HG03521 (cell line): Measurements from ENCODE around the gene PCSK9.

Experiments used
- ATAC-seq: cut with Tn5 transposase; IDR thresholded peaks from one replicate; pipeline ENCODE4 v1.9.1; 2021; ENCODE audit warnings: mild to moderate bottlenecking, moderate library complexity; ENCODE audit not compliant: unreplicated experiment

The PCSK9 gene

DNA sequence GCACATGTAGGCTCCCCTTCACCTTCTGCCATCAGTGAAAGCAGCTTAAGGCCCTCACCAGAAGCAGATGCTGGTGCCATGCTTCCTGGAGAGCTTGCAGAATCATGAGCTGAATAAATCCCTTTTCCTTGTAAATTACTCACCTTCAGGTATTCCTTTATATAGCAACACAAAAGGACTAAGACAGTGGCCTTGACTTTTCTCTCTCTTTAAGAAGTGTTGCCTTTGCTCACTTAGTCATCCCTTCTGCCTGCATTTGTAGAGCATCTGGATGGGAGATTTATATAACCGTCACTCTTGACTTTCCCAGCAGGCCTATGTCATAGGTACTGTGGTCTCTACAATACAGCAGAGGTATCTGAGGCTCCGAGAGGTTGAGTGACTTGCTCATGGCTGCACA lies 3.7 kb downstream of the PCSK9 start:
- ATAC-seq: no peak

GRCh38 chr1:55043726-55044125 lies 4.4 kb downstream of the PCSK9 start:
- no peak for ATAC-seq

DNA sequence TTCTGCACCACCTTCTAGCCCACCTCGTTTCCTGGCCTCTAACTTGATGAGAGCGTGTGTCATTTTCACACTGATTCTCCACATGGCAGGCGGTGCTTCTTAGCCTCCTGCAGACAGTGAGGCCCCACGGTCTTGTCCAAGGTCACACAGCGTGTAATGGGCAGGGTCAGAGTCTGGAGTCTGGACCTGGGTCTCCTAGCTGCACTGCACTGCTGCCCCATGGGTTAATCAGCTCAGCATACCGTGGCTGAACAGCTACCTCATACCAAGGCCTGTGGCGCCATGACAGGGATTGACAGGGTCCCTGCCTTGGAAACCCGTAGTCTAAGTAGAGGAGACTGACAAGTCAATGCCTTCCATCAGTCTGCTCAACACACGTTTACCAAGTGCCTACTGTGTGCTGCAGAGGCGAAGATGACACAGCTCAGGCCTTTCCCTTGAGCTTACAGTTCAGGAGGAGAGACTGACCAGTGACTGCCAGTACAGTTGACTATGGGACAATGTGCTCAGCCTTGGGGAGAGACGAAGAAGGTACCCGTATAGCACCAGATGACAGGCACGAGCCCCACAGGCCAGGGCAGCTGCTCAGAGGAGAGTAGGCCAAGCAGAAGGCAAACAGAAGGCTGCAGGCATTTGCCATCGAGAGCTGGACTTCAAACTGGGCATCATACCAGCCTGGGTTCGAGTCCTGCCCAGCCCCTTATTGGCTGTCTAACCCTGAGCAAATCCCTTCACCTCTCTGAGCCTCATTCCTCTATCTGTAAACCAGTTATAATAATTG lies 5.5 kb downstream of the PCSK9 start:
- ATAC-seq: no peak

- ATAC-seq: no peak
Measured at GRCh38 chr1:55045430-55045829, 6.1 kb downstream of the PCSK9 start.

DNA sequence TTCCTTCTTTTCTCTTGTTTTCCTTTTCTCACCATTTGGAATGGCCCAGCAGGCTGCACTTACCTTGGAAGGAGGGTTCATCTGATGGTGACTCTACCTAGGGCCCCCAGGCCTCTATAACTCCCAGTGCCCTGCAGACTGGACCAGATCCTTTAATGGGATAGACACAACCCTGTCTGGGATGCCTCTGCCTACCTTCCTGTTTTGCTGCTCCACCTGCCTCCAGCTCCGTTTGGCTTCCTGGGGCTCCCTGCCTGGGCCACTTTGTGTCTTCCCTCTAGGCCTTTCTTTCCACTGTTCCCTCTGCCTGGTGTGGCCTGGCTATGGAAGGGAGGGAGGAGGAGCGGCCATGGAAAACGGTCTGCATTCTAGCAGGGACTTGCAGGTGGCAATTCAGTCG lies 7.5 kb downstream of the PCSK9 start:
- ATAC-seq: no peak

GRCh38 chr1:55047611-55048010 lies 8.3 kb downstream of the PCSK9 start:
- ATAC-seq: no peak

GRCh38 chr1:55048453-55049270 lies 9.3 kb downstream of the PCSK9 start:
- ATAC-seq: no peak

- ATAC-seq: no peak
Measured at GRCh38 chr1:55049271-55049913, 10.0 kb downstream of the PCSK9 start.

GRCh38 chr1:55049914-55050278 lies 10.5 kb downstream of the PCSK9 start:
- ATAC-seq: no peak

DNA sequence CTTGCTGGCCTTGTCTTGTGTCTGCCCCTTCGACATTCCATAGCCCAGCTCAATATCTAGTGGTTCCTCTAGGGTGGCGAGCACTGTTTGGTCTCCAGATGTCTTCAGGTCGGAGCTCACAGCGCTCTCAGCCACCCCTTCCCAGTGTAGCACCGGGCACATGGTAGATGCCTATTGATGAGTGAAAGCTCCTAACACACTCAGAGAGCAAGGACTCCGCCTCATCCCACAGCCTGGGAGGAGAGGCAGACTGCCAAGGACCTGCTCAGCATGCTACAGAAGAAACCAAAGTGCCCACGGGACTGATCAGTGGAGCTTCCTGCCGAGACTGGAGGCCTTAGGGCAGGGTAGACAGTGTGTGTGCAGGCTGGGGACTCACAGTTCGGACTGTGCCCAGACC lies 10.9 kb downstream of the PCSK9 start:
- ATAC-seq: no peak

- no peak for ATAC-seq
Measured at GRCh38 chr1:55051169-55051568, 11.8 kb downstream of the PCSK9 start.

DNA sequence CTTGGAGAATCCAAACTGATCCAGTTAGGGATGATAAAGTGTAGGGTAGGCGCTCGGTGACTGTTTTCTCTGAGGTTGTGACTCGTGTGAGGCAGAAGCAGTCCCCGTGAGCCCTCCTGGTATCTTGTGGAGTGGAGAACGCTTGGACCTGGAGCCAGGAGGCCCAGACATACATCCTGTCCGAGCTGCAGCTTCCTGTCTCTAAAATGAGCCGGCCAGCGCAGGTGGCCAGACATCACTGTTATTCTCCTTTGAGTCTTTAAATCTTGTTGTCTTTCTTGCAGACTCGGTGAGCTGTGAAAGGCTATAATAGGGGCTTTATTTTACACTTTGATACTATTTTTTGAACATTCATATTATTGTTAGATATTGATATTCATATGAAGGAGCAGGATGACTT lies 12.3 kb downstream of the PCSK9 start:
- no peak for ATAC-seq

GRCh38 chr1:55052221-55053142 lies 13.1 kb downstream of the PCSK9 start:
- no peak for ATAC-seq

DNA sequence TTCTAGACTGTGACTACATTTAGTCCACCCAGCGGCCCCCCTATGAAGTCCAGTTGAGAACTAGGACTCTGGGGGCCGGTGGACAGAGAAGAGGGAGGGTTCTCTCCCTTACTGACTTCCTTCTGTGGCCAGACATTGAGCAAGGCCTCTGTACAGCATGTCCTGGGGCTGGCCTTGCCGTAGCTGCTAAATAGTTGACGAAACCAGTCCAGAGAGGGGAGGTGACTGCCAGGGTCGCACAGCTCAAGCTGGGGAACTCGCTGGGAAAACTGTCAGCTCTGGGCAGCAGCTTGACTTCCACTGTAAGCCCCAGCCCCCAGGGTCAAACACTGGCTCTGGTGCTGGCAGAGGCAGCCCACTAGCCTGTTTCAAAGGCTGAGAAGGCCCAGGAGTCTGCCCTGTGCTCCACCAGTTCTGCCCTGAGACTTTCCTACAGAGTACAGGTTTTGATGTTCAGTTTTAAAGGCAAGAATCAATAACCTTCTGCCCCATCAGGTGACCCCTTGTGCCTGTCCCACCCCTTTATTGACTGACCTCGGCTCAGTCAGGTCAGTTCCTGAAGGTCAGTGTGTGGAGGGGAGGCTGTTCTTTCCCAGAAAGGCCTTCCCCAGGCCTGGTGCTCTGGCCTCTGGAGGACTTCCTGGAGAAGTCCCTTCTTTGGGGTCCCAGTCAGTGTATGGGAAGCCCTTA lies 14.1 kb downstream of the PCSK9 start:
- no peak for ATAC-seq

GRCh38 chr1:55054396-55054795 lies 15.0 kb downstream of the PCSK9 start:
- no peak for ATAC-seq

GRCh38 chr1:55055084-55055882 lies 15.9 kb downstream of the PCSK9 start:
- no peak for ATAC-seq

DNA sequence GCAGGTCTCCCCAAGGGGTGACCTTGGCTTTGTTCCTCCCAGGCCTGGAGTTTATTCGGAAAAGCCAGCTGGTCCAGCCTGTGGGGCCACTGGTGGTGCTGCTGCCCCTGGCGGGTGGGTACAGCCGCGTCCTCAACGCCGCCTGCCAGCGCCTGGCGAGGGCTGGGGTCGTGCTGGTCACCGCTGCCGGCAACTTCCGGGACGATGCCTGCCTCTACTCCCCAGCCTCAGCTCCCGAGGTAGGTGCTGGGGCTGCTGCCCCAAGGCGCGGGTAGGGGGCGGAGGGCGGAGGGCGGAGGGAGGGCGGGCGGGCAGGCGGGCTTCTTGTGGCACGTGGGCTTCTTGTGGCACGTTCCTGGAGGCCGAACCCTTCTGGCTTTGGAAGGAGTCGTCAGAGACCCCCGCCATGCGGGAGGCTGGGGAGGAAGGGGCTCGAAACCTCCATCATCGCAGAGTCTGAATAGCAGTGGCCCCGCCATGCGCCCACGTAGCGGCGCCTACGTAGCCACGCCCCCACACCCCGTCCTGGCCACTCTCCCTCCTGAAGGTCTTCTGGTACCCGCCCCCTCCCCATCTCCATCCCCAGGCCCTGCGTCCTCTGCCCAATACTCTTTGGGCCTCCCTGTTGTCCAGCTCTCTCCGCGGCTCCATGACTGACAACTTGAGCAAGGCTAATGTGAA lies 16.7 kb downstream of the PCSK9 start:
- no peak for ATAC-seq

GRCh38 chr1:55056632-55056992 lies 17.3 kb downstream of the PCSK9 start:
- no peak for ATAC-seq
